H9 (cell line): ENCODE results near the gene DMD. TPM values are rescaled to one million over a fixed set of nuclear protein-coding genes. Genes with fewer than 3 reads are reported as not detected.

Source experiments
- DNase-seq: peaks from one replicate; pipeline ENCODE4 v3.0.0-alpha.2; 2017
- H2AFZ ChIP-seq: one replicate; pipeline ENCODE4 v1.6.1; 2013; ENCODE audit warnings: mild to moderate bottlenecking, low read length, control low read depth, moderate library complexity
- H2AK5ac ChIP-seq: 2 replicates; pipeline ENCODE4 v1.6.1; 2013; ENCODE audit warnings: low read length, control low read depth, mixed read lengths; ENCODE audit not compliant: insufficient read length
- H2BK120ac ChIP-seq: one replicate; pipeline ENCODE4 v1.6.1; 2013; ENCODE audit warnings: low read depth, mild to moderate bottlenecking, low read length, control low read depth, inconsistent platforms; ENCODE audit not compliant: poor library complexity, severe bottlenecking
- H2BK12ac ChIP-seq: 2 replicates; pipeline ENCODE4 v1.6.1; 2013; ENCODE audit warnings: low read length, control low read depth, mixed read lengths, low read depth; ENCODE audit not compliant: insufficient read length
- H2BK15ac ChIP-seq: 2 replicates; pipeline ENCODE4 v1.6.1; 2013; ENCODE audit warnings: low read depth, low read length, control low read depth
- H2BK20ac ChIP-seq: one replicate; pipeline ENCODE4 v1.6.1; 2013; ENCODE audit warnings: low read depth, mild to moderate bottlenecking, low read length, control low read depth, inconsistent platforms; ENCODE audit not compliant: poor library complexity, severe bottlenecking
- H2BK5ac ChIP-seq: 2 replicates; pipeline ENCODE4 v1.6.1; 2013; ENCODE audit warnings: low read length, control low read depth, mixed read lengths; ENCODE audit not compliant: insufficient read length
- H3K14ac ChIP-seq: 2 replicates; pipeline ENCODE4 v1.6.1; 2013; ENCODE audit warnings: low read length, control low read depth; ENCODE audit not compliant: insufficient read depth
- H3K18ac ChIP-seq: 2 replicates; pipeline ENCODE4 v1.6.1; 2013; ENCODE audit warnings: low read depth, mild to moderate bottlenecking, mixed read lengths, low read length, control low read depth; ENCODE audit not compliant: insufficient read length
- H3K23ac ChIP-seq: 2 replicates; pipeline ENCODE4 v1.6.1; 2013; ENCODE audit warnings: low read length, control low read depth, mixed read lengths, low read depth; ENCODE audit not compliant: insufficient read length
- H3K23me2 ChIP-seq: 2 replicates; pipeline ENCODE4 v1.6.1; 2013; ENCODE audit warnings: low read depth, mild to moderate bottlenecking, mixed read lengths, low read length, control low read depth; ENCODE audit not compliant: insufficient read length, poor library complexity, severe bottlenecking
- H3K27ac ChIP-seq: 2 replicates; pipeline ENCODE4 v1.5.1; 2013; ENCODE audit warnings: low read length, control low read depth, mixed read lengths, low read depth; ENCODE audit not compliant: insufficient read length
- H3K27me3 ChIP-seq: 2 replicates; pipeline ENCODE4 v1.6.1; 2013; ENCODE audit warnings: low read length, control low read depth, inconsistent platforms; ENCODE audit not compliant: insufficient read depth
- H3K4ac ChIP-seq: 2 replicates; pipeline ENCODE4 v1.6.1; 2013; ENCODE audit warnings: low read depth, mild to moderate bottlenecking, control low read depth, inconsistent platforms, low read length, moderate library complexity
- H3K4me1 ChIP-seq: 2 replicates; pipeline ENCODE4 v1.6.1; 2013; ENCODE audit warnings: low read length, control low read depth, inconsistent platforms; ENCODE audit not compliant: insufficient read depth
- H3K4me2 ChIP-seq: 2 replicates; pipeline ENCODE4 v1.6.1; 2013; ENCODE audit warnings: low read length, control low read depth, mixed read lengths; ENCODE audit not compliant: insufficient read length, insufficient read depth
- H3K56ac ChIP-seq: 2 replicates; pipeline ENCODE4 v1.6.1; 2013; ENCODE audit warnings: low read depth, mild to moderate bottlenecking, mixed read lengths, low read length, control low read depth; ENCODE audit not compliant: insufficient read length
- H3K79me1 ChIP-seq: 2 replicates; pipeline ENCODE4 v1.6.1; 2013; ENCODE audit warnings: low read depth, mild to moderate bottlenecking, moderate library complexity, low read length, control low read depth, inconsistent platforms; ENCODE audit not compliant: insufficient read depth, poor library complexity, severe bottlenecking
- H3K79me2 ChIP-seq: 2 replicates; pipeline ENCODE4 v1.6.1; 2013; ENCODE audit warnings: low read length, control low read depth, inconsistent platforms; ENCODE audit not compliant: insufficient read depth
- H3K9ac ChIP-seq: 2 replicates; pipeline ENCODE4 v1.6.1; 2013; ENCODE audit warnings: low read length, control low read depth, mixed read lengths; ENCODE audit not compliant: insufficient read length; ENCODE audit errors: extremely low read depth
- H3K9me3 ChIP-seq: one replicate; pipeline ENCODE4 v1.6.1; 2013; ENCODE audit warnings: low read depth, low read length, inconsistent platforms; ENCODE audit not compliant: control insufficient read depth
- H3T11ph ChIP-seq: one replicate; pipeline ENCODE4 v1.6.1; 2013; ENCODE audit warnings: mild to moderate bottlenecking, low read length, control low read depth, inconsistent platforms
- H4K20me1 ChIP-seq: one replicate; pipeline ENCODE4 v1.6.1; 2013; ENCODE audit not compliant: control insufficient read depth, insufficient read length, insufficient read depth
- H4K5ac ChIP-seq: 2 replicates; pipeline ENCODE4 v1.6.1; 2013; ENCODE audit warnings: low read depth, mild to moderate bottlenecking, mixed read lengths, low read length, control low read depth; ENCODE audit not compliant: insufficient read length
- H4K8ac ChIP-seq: replicated peaks from 2 replicates; pipeline ENCODE4 v1.6.1; 2013; ENCODE audit warnings: low read length, control low read depth, mixed read lengths, low read depth; ENCODE audit not compliant: insufficient read length
- H4K91ac ChIP-seq: 2 replicates; pipeline ENCODE4 v1.6.1; 2013; ENCODE audit warnings: low read depth, mild to moderate bottlenecking, moderate library complexity, mixed read lengths, low read length, control low read depth; ENCODE audit not compliant: insufficient read length
- H3K27ac Mint-ChIP-seq, 3 experiments: 2 replicates in 2 of 3; 3 replicates in 1 of 3; pipeline ENCODE4 v1.8.0; 2020 to 2021; ENCODE audit warnings: mixed read lengths in 3 of 3, mild to moderate bottlenecking in 1 of 3, moderate library complexity in 1 of 3
- H3K27me3 Mint-ChIP-seq: 2 replicates; pipeline ENCODE4 v1.8.0; 2021; ENCODE audit warnings: low read depth, mild to moderate bottlenecking, moderate library complexity, mixed read lengths
- H3K36me3 Mint-ChIP-seq, 3 experiments: 2 replicates in 2 of 3; 3 replicates in 1 of 3; pipeline ENCODE4 v1.8.0; 2020 to 2021; ENCODE audit warnings: low read depth in 3 of 3, mixed read lengths in 3 of 3; ENCODE audit not compliant: insufficient read depth in 1 of 3
- H3K4me1 Mint-ChIP-seq, 2 experiments: 2 replicates each; pipeline ENCODE4 v1.8.0; 2020; ENCODE audit warnings: mixed read lengths in 2 of 2
- H3K4me3 Mint-ChIP-seq, 2 experiments: 2 replicates in 1 of 2; 3 replicates in 1 of 2; pipeline ENCODE4 v1.8.0; 2020 to 2021; ENCODE audit warnings: mild to moderate bottlenecking in 2 of 2, mixed read lengths in 2 of 2, moderate library complexity in 1 of 2
- H3K9me3 Mint-ChIP-seq, 2 experiments: 2 replicates in 1 of 2; 3 replicates in 1 of 2; pipeline ENCODE4 v1.8.0; 2020; ENCODE audit warnings: mild to moderate bottlenecking in 2 of 2, mixed read lengths in 2 of 2, moderate library complexity in 1 of 2
- WGBS: extraction: QIAGEN DNeasy Blood & Tissue Kit; methylation state at CpG from one replicate; pipeline ENCODE4 v1.1.7; 2013; ENCODE audit warnings: missing lambda C conversion rate, low lambda C conversion rate, mixed read lengths; ENCODE audit not compliant: insufficient read length; ENCODE audit errors: extremely low coverage; 5-methylcytosine and 5-hydroxymethylcytosine counted together
- total RNA-seq: library from RNA; stranded (reverse); gene quantifications from 2 replicates; pipeline ENCODE4 v1.2.1, GENCODE V29; 2021
- TF ChIP-seq, protein P1 (sequence below): fragments of 200-600 bp; sonication (generic); conservative IDR thresholded peaks from 3 replicates; pipeline ENCODE4 v1.8.0; 2021; ENCODE audit warnings: antibody characterized with exemption, mild to moderate bottlenecking

The DMD gene
- total RNA-seq, 1 experiment from 2014 or later = 3.8 TPM

DNA sequence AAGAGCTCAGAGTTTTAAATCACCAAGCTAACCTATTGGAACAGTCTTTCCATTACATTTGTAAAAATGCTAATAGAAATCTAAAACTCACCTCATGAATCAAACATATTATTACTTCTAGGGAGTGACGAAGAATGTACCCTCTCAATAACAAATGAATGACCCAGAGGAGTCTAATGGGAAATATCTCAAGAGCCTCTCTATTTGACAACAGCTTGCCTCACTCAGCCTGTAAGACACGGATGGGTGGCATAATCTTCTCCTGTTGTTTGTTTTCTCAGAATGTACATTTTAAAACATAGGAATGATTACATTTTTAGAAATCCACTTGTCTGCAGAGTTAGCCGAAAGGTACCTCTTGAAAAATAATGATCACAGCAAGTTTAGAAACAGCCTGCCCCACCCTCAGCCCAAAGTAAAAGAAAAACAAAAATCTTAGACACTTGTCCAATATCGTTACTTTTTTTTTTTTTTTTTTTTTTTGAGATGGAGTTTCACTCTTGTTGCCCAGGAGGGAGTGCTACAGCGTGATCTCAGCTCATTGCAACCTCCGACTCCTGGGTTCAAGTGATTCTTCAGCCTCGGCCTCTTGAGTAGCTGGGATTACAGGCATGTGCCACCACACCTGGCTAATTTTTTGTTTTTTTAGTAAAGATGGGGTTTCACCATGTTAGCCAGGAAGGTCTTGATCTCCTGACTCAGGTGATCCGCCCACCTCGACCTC, 1955.9 kb downstream of the DMD start:
- Histone ChIP-seq H3K79me2 (no peaks in the 10 kb centered on the region), H2BK120ac (no peak overlapping the region), H4K8ac (no peak overlapping the region), H3K9ac (no peak overlapping the region), H2BK20ac (no peak overlapping the region), H3K27ac (no peak overlapping the region), H3K4me1 (no peaks in the 10 kb centered on the region), H2BK5ac (no peak overlapping the region), H3K14ac (no peak overlapping the region), H3K23ac (no peak overlapping the region), H3K79me1 (no peaks in the 10 kb centered on the region), H4K20me1 (no peaks in the 10 kb centered on the region), H3K4ac (no peak overlapping the region), H3K27me3 (no peaks in the 10 kb centered on the region), H3K56ac (no peak overlapping the region), H2AK5ac (no peak overlapping the region), H3T11ph (no peak overlapping the region), H3K23me2 (no peaks in the 10 kb centered on the region), H2AFZ (no peak overlapping the region), H4K91ac (no peak overlapping the region), H3K9me3 (no peaks in the 10 kb centered on the region), H2BK15ac (no peak overlapping the region), H4K5ac (no peak overlapping the region), H3K18ac (no peak overlapping the region), H3K4me2 (no peak overlapping the region), H2BK12ac (no peak overlapping the region)
- H3K4me1 Mint-ChIP-seq = peaks cover 0 to 7% of the 10 kb centered on the region in 2 experiments; a peak in 2 of 4 replicates
- H3K4me3 Mint-ChIP-seq = no peak overlapping the region
- no peaks in the 10 kb centered on the region; a peak in 1 of 7 replicates for H3K36me3 Mint-ChIP-seq
- H3K27me3 Mint-ChIP-seq = no peaks in the 10 kb centered on the region; the same call in 1 of the 2 replicates
- DNase-seq = no peak
- H3K9me3 Mint-ChIP-seq = peaks cover 41 to 50% of the 10 kb centered on the region in 2 experiments
- H3K27ac Mint-ChIP-seq = no peak overlapping the region; a peak in 1 of 7 replicates
- no CpG with 5 or more reads among the region's 9 CpGs for WGBS
- TF ChIP-seq, protein P1, sequence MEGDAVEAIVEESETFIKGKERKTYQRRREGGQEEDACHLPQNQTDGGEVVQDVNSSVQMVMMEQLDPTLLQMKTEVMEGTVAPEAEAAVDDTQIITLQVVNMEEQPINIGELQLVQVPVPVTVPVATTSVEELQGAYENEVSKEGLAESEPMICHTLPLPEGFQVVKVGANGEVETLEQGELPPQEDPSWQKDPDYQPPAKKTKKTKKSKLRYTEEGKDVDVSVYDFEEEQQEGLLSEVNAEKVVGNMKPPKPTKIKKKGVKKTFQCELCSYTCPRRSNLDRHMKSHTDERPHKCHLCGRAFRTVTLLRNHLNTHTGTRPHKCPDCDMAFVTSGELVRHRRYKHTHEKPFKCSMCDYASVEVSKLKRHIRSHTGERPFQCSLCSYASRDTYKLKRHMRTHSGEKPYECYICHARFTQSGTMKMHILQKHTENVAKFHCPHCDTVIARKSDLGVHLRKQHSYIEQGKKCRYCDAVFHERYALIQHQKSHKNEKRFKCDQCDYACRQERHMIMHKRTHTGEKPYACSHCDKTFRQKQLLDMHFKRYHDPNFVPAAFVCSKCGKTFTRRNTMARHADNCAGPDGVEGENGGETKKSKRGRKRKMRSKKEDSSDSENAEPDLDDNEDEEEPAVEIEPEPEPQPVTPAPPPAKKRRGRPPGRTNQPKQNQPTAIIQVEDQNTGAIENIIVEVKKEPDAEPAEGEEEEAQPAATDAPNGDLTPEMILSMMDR = no peak
